WERI-Rb-1 (cell line): ENCODE measurements around the gene RNF180.

Experiments used
- DNase-seq: peaks from one replicate; pipeline ENCODE4 v3.0.0-alpha.2; 2020
- H3K27ac ChIP-seq: fragments of 250-450 bp; sonication (Bioruptor Pico); 2 replicates; pipeline ENCODE4 v1.5.1; 2020; ENCODE audit warnings: mild to moderate bottlenecking, moderate library complexity
- H3K27me3 ChIP-seq: fragments of 250-450 bp; sonication (Bioruptor Pico); 2 replicates; pipeline ENCODE4 v1.5.1; 2021; ENCODE audit warnings: mild to moderate bottlenecking, low read depth, moderate library complexity; ENCODE audit not compliant: insufficient read depth, severe bottlenecking
- H3K36me3 ChIP-seq: fragments of 250-450 bp; sonication (Bioruptor Pico); 2 replicates; pipeline ENCODE4 v1.5.1; 2020; ENCODE audit warnings: mild to moderate bottlenecking, moderate library complexity
- H3K4me3 ChIP-seq: 2 replicates; pipeline ENCODE4 v1.5.1; 2011; ENCODE audit warnings: low read depth, mild to moderate bottlenecking, control low read depth, low read length
- H3K9me3 ChIP-seq: fragments of 250-450 bp; sonication (Bioruptor Pico); 2 replicates; pipeline ENCODE4 v1.5.1; 2021; ENCODE audit warnings: mild to moderate bottlenecking, moderate library complexity; ENCODE audit not compliant: severe bottlenecking
- CTCF ChIP-seq: IDR thresholded peaks from 2 replicates; pipeline ENCODE4 v1.5.1; 2011; ENCODE audit warnings: low read depth, mild to moderate bottlenecking, control low read depth, inconsistent platforms, low read length

RNF180 gene

DNA sequence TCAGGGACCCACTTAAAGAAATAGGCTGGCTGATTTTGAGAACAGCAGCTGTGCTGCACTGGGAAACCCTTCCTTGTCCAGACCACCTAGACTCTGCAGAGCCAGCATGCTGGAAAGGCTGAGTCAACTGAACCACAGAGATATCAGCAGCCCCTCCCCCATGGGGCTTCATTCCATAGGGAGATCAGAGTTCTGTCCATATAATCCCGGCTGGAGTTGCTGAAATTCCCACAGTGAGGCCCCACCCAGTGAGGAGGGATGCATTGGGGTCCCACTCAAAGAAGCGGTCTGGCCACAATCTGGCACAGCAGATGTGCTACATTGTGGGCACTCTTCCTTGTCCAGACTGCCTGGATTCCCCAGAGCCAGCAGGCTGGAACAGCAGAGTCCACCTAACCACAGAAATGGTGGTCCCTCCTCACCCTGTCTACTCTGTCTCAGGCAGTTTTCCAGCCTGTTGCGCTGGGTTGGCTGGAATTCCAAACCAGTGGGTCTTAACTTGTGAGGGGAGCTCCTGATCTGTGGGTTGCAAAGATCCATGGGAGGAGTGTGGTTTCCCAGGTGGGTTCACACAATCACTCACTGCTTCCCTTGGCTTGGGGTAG lies 127.1 kb downstream of the RNF180 start:
- TF ChIP-seq CTCF: no peak
- H3K36me3 ChIP-seq: no peaks in the 10 kb centered on the region
- no peaks in the 10 kb centered on the region for H3K9me3 ChIP-seq
- no peaks in the 10 kb centered on the region for H3K27me3 ChIP-seq
- no peak overlapping the region for H3K27ac ChIP-seq
- DNase-seq: no peak
- no peak overlapping the region for H3K4me3 ChIP-seq

GRCh38 chr5:64295101-64295500 lies 129.5 kb downstream of the RNF180 start:
- no peak for TF ChIP-seq CTCF
- no peak overlapping the region for H3K4me3 ChIP-seq
- no peaks in the 10 kb centered on the region for H3K9me3 ChIP-seq
- H3K27ac ChIP-seq: no peak overlapping the region
- H3K27me3 ChIP-seq: no peaks in the 10 kb centered on the region
- no peak for DNase-seq
- H3K36me3 ChIP-seq: no peaks in the 10 kb centered on the region

GRCh38 chr5:64298586-64298985 lies 132.9 kb downstream of the RNF180 start:
- no peak overlapping the region for H3K27ac ChIP-seq
- no peaks in the 10 kb centered on the region for H3K27me3 ChIP-seq
- no peaks in the 10 kb centered on the region for H3K9me3 ChIP-seq
- no peaks in the 10 kb centered on the region for H3K36me3 ChIP-seq
- no peak overlapping the region for H3K4me3 ChIP-seq
- DNase-seq: no peak
- no peak for TF ChIP-seq CTCF

GRCh38 chr5:64299805-64300204 lies 134.2 kb downstream of the RNF180 start:
- TF ChIP-seq CTCF: no peak
- Histone ChIP-seq H3K9me3 (no peaks in the 10 kb centered on the region), H3K27me3 (no peaks in the 10 kb centered on the region), H3K36me3 (no peaks in the 10 kb centered on the region), H3K27ac (no peak overlapping the region), H3K4me3 (no peak overlapping the region)
- DNase-seq: no peak

GRCh38 chr5:64301566-64301965 lies 135.9 kb downstream of the RNF180 start:
- Histone ChIP-seq H3K36me3 (no peaks in the 10 kb centered on the region), H3K27me3 (no peaks in the 10 kb centered on the region), H3K9me3 (no peaks in the 10 kb centered on the region), H3K27ac (no peak overlapping the region), H3K4me3 (no peak overlapping the region)
- TF ChIP-seq CTCF: no peak
- no peak for DNase-seq

- H3K27me3 ChIP-seq: no peaks in the 10 kb centered on the region
- no peak for TF ChIP-seq CTCF
- no peak overlapping the region for H3K27ac ChIP-seq
- H3K9me3 ChIP-seq: no peaks in the 10 kb centered on the region
- H3K4me3 ChIP-seq: no peak overlapping the region
- no peak for DNase-seq
- no peaks in the 10 kb centered on the region for H3K36me3 ChIP-seq
Observed at GRCh38 chr5:64308135-64308534, 142.5 kb downstream of the RNF180 start.
